OCI-M2 (cell line): ENCODE results near the gene FGF23.

Source experiments
- DNase-seq: peaks from one replicate; lab custom pipeline; 2025; ENCODE audit not compliant: unreplicated experiment; lab: John Stamatoyannopoulos, UW

FGF23 gene

DNA sequence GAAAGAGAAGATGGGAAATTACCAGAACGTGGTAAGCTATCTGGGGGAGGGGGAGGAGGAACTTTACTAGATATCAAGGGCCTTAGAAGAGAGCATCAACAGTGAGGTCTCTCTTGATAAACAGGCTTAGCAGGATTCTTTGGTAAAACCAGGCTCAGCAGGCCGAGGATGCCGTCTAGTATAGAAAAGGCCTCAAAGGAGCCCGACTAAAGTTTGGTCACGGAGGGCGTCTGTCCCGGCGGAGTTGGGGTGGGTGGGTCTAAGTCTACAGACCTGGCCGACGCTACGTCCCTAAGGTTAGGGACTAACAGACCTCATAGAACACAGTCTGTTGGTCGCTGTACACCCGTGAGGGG is 59.0 kb downstream of the FGF23 start:
- DNase-seq: no peak
